Renal cortex interstitium (tissue), 11 donors: ENCODE measurements around the gene MRPS18A. TPM values are rescaled to one million over a fixed set of nuclear protein-coding genes. Genes with fewer than 3 reads are reported as not detected.

Experiments
- DNase-seq, 11 donors: peaks; one replicate each; pipeline ENCODE4 v3.0.0-alpha.2; 2013; ENCODE audit warnings: low read depth in 9 of 11, low spot score in 4 of 11; ENCODE audit errors: extremely low read depth in 1 of 11
- polyA plus RNA-seq, 3 donors: library from polyadenylated mRNA; unstranded; fragments of 120-200 nt; gene quantifications; one replicate each; pipeline ENCODE4 v1.2.1, GENCODE V29; 2013; ENCODE audit not compliant: insufficient read length in 3 of 3

The MRPS18A gene
- polyA plus RNA-seq, 3 donors, result 43.4 to 49.2 (median 48.0) TPM

GRCh38 chr6:43628393-43629103 is 59.0 kb downstream of the MRPS18A start:
- peak in 8 of 11 donors; percentile 29 to 71 (median 56) for DNase-seq

GRCh38 chr6:43627008-43627825 is 60.4 kb downstream of the MRPS18A start:
- DNase-seq, result peak in 5 of 11 donors; percentile 20 to 55 (median 48)

GRCh38 chr6:43625393-43625992 is 62.1 kb downstream of the MRPS18A start:
- no peak for DNase-seq

- no peak for DNase-seq
Measured at GRCh38 chr6:43624786-43625288, 62.8 kb downstream of the MRPS18A start.

GRCh38 chr6:43623880-43624785 is 63.5 kb downstream of the MRPS18A start:
- DNase-seq, result no peak

- no peak for DNase-seq
Measured at GRCh38 chr6:43622541-43622940, 65.0 kb downstream of the MRPS18A start.

GRCh38 chr6:43621836-43622180 is 65.8 kb downstream of the MRPS18A start:
- DNase-seq, result no peak

Other genes starting within 250 kb of the MRPS18A start
- gene DLK2, start 232.2 kb downstream of the MRPS18A start, polyA plus RNA-seq, result 1 to 10 TPM in 2 of 3 donors, under 1 TPM in 1; 0.73 to 1.3 (median 1.0) TPM
- gene TJAP1, start 210.2 kb downstream of the MRPS18A start, polyA plus RNA-seq, result 10 to 100 TPM; 36.0 to 46.3 (median 39.8) TPM
- gene LRRC73, start 177.4 kb downstream of the MRPS18A start, polyA plus RNA-seq, result 1 to 10 TPM in 2 of 3 donors, under 1 TPM in 1; 0.82 to 1.6 (median 1.2) TPM
- gene YIPF3, start 170.9 kb downstream of the MRPS18A start, polyA plus RNA-seq, result 100 to 1,000 TPM; 136 to 163 (median 146) TPM
- gene POLR1C, start 170.7 kb downstream of the MRPS18A start, polyA plus RNA-seq, result 10 to 100 TPM; 36.9 to 43.6 (median 40.6) TPM
- gene XPO5, start 111.8 kb downstream of the MRPS18A start, polyA plus RNA-seq, result 10 to 100 TPM; 47.9 to 55.7 (median 50.7) TPM
- 10 to 100 TPM; 20.8 to 25.5 (median 25.3) TPM for gene POLH, start 111.6 kb downstream of the MRPS18A start, polyA plus RNA-seq
- gene GTPBP2, start 58.5 kb downstream of the MRPS18A start, polyA plus RNA-seq, result 10 to 100 TPM; 50.0 to 62.0 (median 51.9) TPM
- 10 to 100 TPM; 25.4 to 27.9 (median 25.5) TPM for gene MAD2L1BP, start 52.0 kb downstream of the MRPS18A start, polyA plus RNA-seq
- gene RSPH9, start 42.8 kb downstream of the MRPS18A start, polyA plus RNA-seq, result 1 to 10 TPM; 1.1 to 1.7 (median 1.7) TPM
- 100 to 1,000 TPM; 293 to 424 (median 310) TPM for gene VEGFA, start 82.4 kb upstream of the MRPS18A start, polyA plus RNA-seq